Sigmoid colon (tissue), 3 donors: ENCODE data around the gene ATP5PO.
"Not testable (repeated sequence)": the region's sequence is repeated elsewhere in the genome, so short reads cannot be mapped to it uniquely, and the experiment has no call there.

Experiments
- POLR2A ChIP-seq, 2 donors: fragments of 450-650 bp; IDR thresholded peaks; one replicate each; pipeline ENCODE4 v1.6.1; 2016; ENCODE audit warnings: antibody characterized with exemption in 2 of 2, mild to moderate bottlenecking in 2 of 2, moderate library complexity in 2 of 2
- TF ChIP-seq, protein P1 (sequence below), 4 experiments: fragments of 450-650 bp in 3 of 4; fragments of 200-600 bp in 1 of 4; IDR thresholded peaks; one replicate each; pipeline ENCODE4 v1.5.1; 2016 to 2019; ENCODE audit warnings: antibody characterized with exemption in 4 of 4, mild to moderate bottlenecking in 3 of 4, moderate library complexity in 2 of 4

DNA sequence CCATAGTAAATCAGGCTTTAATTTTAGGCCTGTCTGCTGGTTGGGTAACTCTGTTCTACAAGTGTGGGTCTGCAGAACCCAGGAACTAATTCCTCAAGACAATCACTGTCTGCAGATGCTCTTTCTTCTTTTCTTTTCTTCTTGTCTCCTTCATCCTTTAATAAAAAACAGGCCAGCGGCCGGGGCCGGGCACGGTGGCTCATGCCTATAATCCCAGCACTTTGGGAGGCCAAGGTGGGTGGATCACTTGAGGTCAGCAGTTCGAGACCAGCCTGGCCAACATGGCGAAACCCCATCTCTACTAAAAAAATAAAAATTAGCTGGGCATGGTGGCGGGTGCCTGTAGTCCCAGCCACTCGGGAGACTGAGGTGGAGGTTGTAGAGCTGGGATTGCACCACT lies 52.4 kb downstream of the ATP5PO start:
- TF ChIP-seq, protein P1, sequence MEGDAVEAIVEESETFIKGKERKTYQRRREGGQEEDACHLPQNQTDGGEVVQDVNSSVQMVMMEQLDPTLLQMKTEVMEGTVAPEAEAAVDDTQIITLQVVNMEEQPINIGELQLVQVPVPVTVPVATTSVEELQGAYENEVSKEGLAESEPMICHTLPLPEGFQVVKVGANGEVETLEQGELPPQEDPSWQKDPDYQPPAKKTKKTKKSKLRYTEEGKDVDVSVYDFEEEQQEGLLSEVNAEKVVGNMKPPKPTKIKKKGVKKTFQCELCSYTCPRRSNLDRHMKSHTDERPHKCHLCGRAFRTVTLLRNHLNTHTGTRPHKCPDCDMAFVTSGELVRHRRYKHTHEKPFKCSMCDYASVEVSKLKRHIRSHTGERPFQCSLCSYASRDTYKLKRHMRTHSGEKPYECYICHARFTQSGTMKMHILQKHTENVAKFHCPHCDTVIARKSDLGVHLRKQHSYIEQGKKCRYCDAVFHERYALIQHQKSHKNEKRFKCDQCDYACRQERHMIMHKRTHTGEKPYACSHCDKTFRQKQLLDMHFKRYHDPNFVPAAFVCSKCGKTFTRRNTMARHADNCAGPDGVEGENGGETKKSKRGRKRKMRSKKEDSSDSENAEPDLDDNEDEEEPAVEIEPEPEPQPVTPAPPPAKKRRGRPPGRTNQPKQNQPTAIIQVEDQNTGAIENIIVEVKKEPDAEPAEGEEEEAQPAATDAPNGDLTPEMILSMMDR (IDR thresholded peaks at IDR 0.05): not testable (repeated sequence)
- not testable (repeated sequence) for TF ChIP-seq POLR2A (IDR thresholded peaks at IDR 0.05)
